K562 (cell line): ENCODE measurements around the gene ZNF516. TPM values are rescaled to one million over a fixed set of nuclear protein-coding genes. Genes with fewer than 3 reads are reported as not detected.

Experiments used
- ATAC-seq: fragments of 200-7000 bp; cut with Tn5 transposase; 3 replicates; pipeline ENCODE4 v1.9.1; 2020; ENCODE audit warnings: moderate library complexity
- BruUV-seq: library from RNA; stranded (reverse); fragments of 400-500 nt; replicated peaks from 2 replicates; lab custom pipeline; 2021; lab: Mats Ljungman, UMichigan
- CTCF ChIA-PET: fragments of 300-600 bp; formaldehyde crosslinking; extraction: SDS; loops from one replicate; lab custom pipeline; 2021; ENCODE audit warnings: low intra/inter-chr PET ratio; lab: Yijun Ruan, JAX
- POLR2A ChIA-PET: fragments of 300-600, 350-650 bp; sonication (Branson Sonifier 250); formaldehyde crosslinking; extraction: SDS; loops from one replicate; lab custom pipeline; 2021; ENCODE audit warnings: antibody characterized with exemption, inconsistent platforms; lab: Yijun Ruan, JAX
- DNase-seq, 4 experiments: peaks; one replicate each; pipeline versions ENCODE4 v3.0.0 to v3.0.0-alpha.2; 2011 to 2018; ENCODE audit warnings: low spot score in 3 of 4, mixed read lengths in 3 of 4; ENCODE audit errors: extremely low read depth in 1 of 4
- FAIRE-seq: peaks from 2 replicates; lab custom pipeline; 2011; peaks lifted over from hg19 to GRCh38; lab: Jason Lieb, UNC
- H2AFZ ChIP-seq: 2 replicates; pipeline ENCODE4 v1.6.0; 2011; ENCODE audit warnings: low read depth, low read length, control low read depth, inconsistent platforms
- H3K27ac ChIP-seq: fragments of 200-600 bp; 3 replicates; pipeline ENCODE4 v1.8.0; 2011; ENCODE audit warnings: low read depth, mild to moderate bottlenecking, control low read depth, inconsistent platforms, low read length, moderate library complexity, mixed read lengths; ENCODE audit errors: extremely low read depth
- H3K27me3 ChIP-seq, 2 experiments: fragments of 300-600 bp in 1 of 2; 2 replicates in 1 of 2; 3 replicates in 1 of 2; pipeline versions ENCODE4 v1.6.0 to v1.8.0; 2011; ENCODE audit warnings: inconsistent platforms in 2 of 2, low read length in 2 of 2, mild to moderate bottlenecking in 1 of 2, mixed read lengths in 1 of 2, moderate library complexity in 1 of 2; ENCODE audit not compliant: control insufficient read depth in 2 of 2, insufficient read depth in 2 of 2
- H3K36me3 ChIP-seq: fragments of 300-600 bp; 3 replicates; pipeline ENCODE4 v1.8.0; 2011; ENCODE audit warnings: mild to moderate bottlenecking, low read length, inconsistent platforms; ENCODE audit not compliant: control insufficient read depth, insufficient read depth
- H3K4me1 ChIP-seq, 2 experiments: fragments of 200-600 bp in 1 of 2; replicated peaks in 1 of 2; 2 replicates in 1 of 2; 3 replicates in 1 of 2; pipeline versions ENCODE4 v1.5.1 to v1.8.0; 2011; ENCODE audit warnings: inconsistent platforms in 2 of 2, low read length in 2 of 2, mild to moderate bottlenecking in 1 of 2, mixed read lengths in 1 of 2, moderate library complexity in 1 of 2; ENCODE audit not compliant: control insufficient read depth in 2 of 2, insufficient read depth in 2 of 2
- H3K4me2 ChIP-seq: 2 replicates; pipeline ENCODE4 v1.6.1; 2011; ENCODE audit warnings: low read length, control low read depth, inconsistent platforms, mixed read lengths; ENCODE audit not compliant: insufficient read depth
- H3K4me3 ChIP-seq: fragments of 200-600 bp; sonication (generic), shearing (Covaris generic); 2 replicates; pipeline ENCODE4 v1.5.1; 2016; ENCODE audit warnings: control low read depth, inconsistent platforms
- H3K79me2 ChIP-seq: fragments of 200-600 bp; 3 replicates; pipeline ENCODE4 v1.8.0; 2011; ENCODE audit warnings: low read length, inconsistent platforms; ENCODE audit not compliant: control insufficient read depth, insufficient read depth
- H3K9ac ChIP-seq, 2 experiments: 2 replicates each; pipeline versions ENCODE4 v1.6.0 to v1.6.1; 2011; ENCODE audit warnings: low read depth in 2 of 2, low read length in 2 of 2, control low read depth in 1 of 2, inconsistent platforms in 1 of 2, mild to moderate bottlenecking in 1 of 2, mixed read lengths in 1 of 2; ENCODE audit not compliant: insufficient read depth in 1 of 2
- H3K9me1 ChIP-seq: one replicate; pipeline ENCODE4 v1.6.0; 2011; ENCODE audit warnings: inconsistent platforms, mild to moderate bottlenecking, low read length, moderate library complexity; ENCODE audit not compliant: control insufficient read depth, insufficient read depth
- H3K9me3 ChIP-seq: replicated peaks from 2 replicates; pipeline ENCODE4 v1.5.1; 2011; ENCODE audit warnings: low read depth, low read length, inconsistent platforms; ENCODE audit not compliant: control insufficient read depth, insufficient read depth
- H4K20me1 ChIP-seq: replicated peaks from 2 replicates; pipeline ENCODE4 v1.6.1; 2011; ENCODE audit warnings: low read length, inconsistent platforms, mixed read lengths; ENCODE audit not compliant: control insufficient read depth, insufficient read depth
- MAFK ChIP-seq: IDR thresholded peaks from 2 replicates; pipeline ENCODE4 v1.6.1; 2011; ENCODE audit warnings: low read length, improper control_type of control experiment
- PRPF4 ChIP-seq: fragments of 200-400 bp; formaldehyde crosslinking; IDR thresholded peaks from one replicate; pipeline ENCODE4 v1.6.1; 2017; ENCODE audit warnings: low read length, low read depth, mild to moderate bottlenecking; ENCODE audit not compliant: insufficient read depth, poor library complexity, severe bottlenecking
- SRF ChIP-seq, 2 experiments: fragments of 250-450, 450-650 bp in 1 of 2; sonication (Bioruptor Pico) in 1 of 2; sonication (generic) in 1 of 2; formaldehyde crosslinking; IDR thresholded peaks; 2 replicates each; pipeline versions ENCODE4 v1.5.0 to v1.5.1; 2020 to 2022; ENCODE audit warnings: mild to moderate bottlenecking in 1 of 2, missing genetic modification reagents in 1 of 2
- ZNF347 ChIP-seq: fragments of 450-650 bp; formaldehyde crosslinking; IDR thresholded peaks from 2 replicates; pipeline ENCODE4 v1.4.0; 2020; ENCODE audit warnings: low read depth, mild to moderate bottlenecking, moderate library complexity
- ZNF445 ChIP-seq: fragments of 250-450 bp; sonication (Bioruptor Pico); IDR thresholded peaks from 2 replicates; pipeline ENCODE4 v1.4.0; 2020; ENCODE audit warnings: low read depth, mild to moderate bottlenecking, moderate library complexity
- ZNF76 ChIP-seq: fragments of 250-450 bp; sonication (Bioruptor Pico); IDR thresholded peaks from 2 replicates; pipeline ENCODE4 v1.4.0; 2020; ENCODE audit warnings: mild to moderate bottlenecking, moderate library complexity, borderline replicate concordance
- WGBS: fragments of 100-300 bp; shearing (Covaris generic); methylation state at CpG from one replicate; pipeline ENCODE4 v1.1.6; 2016; ENCODE audit warnings: low coverage, mixed read lengths; ENCODE audit not compliant: insufficient coverage; ENCODE audit errors: missing lambda C conversion rate; 5-methylcytosine and 5-hydroxymethylcytosine counted together
- in situ Hi-C: fragments of 300-500 bp; cut with MboI; formaldehyde crosslinking; loops from 4 replicates; pipeline ENCODE4 v1.15.0; 2018; ENCODE audit warnings: inconsistent platforms, mixed read lengths
- intact Hi-C: fragments of 100-400 bp; cut with micrococcal nuclease; formaldehyde crosslinking; loops from 2 replicates; pipeline ENCODE4 v1.14.2; 2022
- polyA plus RNA-seq, 8 experiments: library from polyadenylated mRNA; depleted of rRNA in 4 of 8; stranded (reverse) in 5 of 8; unstranded in 3 of 8; fragments of >200 nt; fragmentation: Nextera tagmentation in 2 of 8; fragmentation: Illumina TruSeq in 1 of 8; extraction: Ambion mirVana in 2 of 8; extraction: Trizol in 1 of 8; gene quantifications; 2 replicates each; pipeline versions ENCODE4 v1.2.1 to v1.2.3, GENCODE V29; 2011 to 2014; ENCODE audit warnings: inconsistent platforms in 1 of 8, missing spikeins in 1 of 8
- total RNA-seq, 7 experiments: library from RNA; depleted of rRNA in 6 of 7; stranded (reverse); fragments of >200 nt in 6 of 7; fragmentation: Illumina TruSeq in 2 of 7; extraction: Trizol in 2 of 7; gene quantifications; 2 replicates each; pipeline versions ENCODE4 v1.2.1 to v1.2.3, GENCODE V29; 2011 to 2021; ENCODE audit warnings: low replicate concordance in 1 of 7
- TF ChIP-seq, protein P1 (sequence below): fragments of 250-450 bp; sonication (Bioruptor Pico); IDR thresholded peaks from 2 replicates; pipeline ENCODE4 v1.8.0; 2021; ENCODE audit warnings: moderate library complexity, mild to moderate bottlenecking, inconsistent platforms
- TF ChIP-seq, protein P2 (sequence below): fragments of 250-450 bp; sonication (Bioruptor Pico); IDR thresholded peaks from 2 replicates; pipeline ENCODE4 v1.5.0; 2020; ENCODE audit warnings: mild to moderate bottlenecking, borderline replicate concordance

Gene ZNF516
- total and polyA plus RNA-seq, 9 of the 15 experiments (the other 6 are each of a cell fraction or from before 2014, with no cell fraction given): 0.04 to 0.20 (median 0.08) TPM; not detected in 3

DNA sequence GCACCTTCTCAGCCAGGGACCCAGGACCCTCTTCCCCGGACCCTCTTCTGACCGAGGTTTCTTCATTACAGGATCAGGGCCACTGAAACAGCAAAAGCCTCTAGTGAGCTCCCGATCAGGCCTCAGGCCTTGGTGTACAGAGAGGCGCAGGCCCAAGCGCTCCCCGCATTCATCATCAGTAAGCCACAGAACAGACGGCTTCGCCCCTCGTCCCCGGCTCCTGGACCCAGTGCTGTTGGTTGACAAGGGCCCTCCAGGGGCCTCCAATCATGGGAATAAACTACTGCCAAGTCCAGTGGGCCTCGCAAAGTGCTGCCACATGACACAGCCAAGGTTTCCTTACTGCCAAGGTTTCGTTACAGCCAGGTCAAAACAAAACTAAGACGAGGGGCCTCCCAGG lies 111.4 kb downstream of the ZNF516 start:
- ChIA-PET POLR2A (no interaction called here), CTCF (no interaction called here)
- ATAC-seq: no peak
- Histone ChIP-seq H3K27ac (no peak overlapping the region), H3K4me1 (no peaks in the 10 kb centered on the region), H3K9me1 (no peaks in the 10 kb centered on the region), H3K4me3 (no peak overlapping the region), H3K27me3 (peaks cover 0 to 26% of the 10 kb centered on the region in 2 experiments; a peak in 3 of 5 replicates), H3K9ac (no peak overlapping the region), H3K4me2 (no peak overlapping the region), H4K20me1 (no peaks in the 10 kb centered on the region), H3K79me2 (no peaks in the 10 kb centered on the region), H3K36me3 (no peaks in the 10 kb centered on the region), H3K9me3 (no peaks in the 10 kb centered on the region), H2AFZ (no peak overlapping the region)
- 0% methylated on average over 7 of the region's 13 CpGs for WGBS
- no peak for DNase-seq
- no peak for FAIRE-seq
- intact Hi-C loops (no loop called here), in situ Hi-C loops (no loop called here)
- no peak for TF ChIP-seq PRPF4
- TF ChIP-seq, protein P1, sequence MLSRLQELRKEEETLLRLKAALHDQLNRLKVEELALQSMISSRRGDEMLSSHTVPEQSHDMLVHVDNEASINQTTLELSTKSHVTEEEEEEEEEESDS (CRISPR knock-in tag): no peak
- TF ChIP-seq, all 486 proteins: peak for 0
- no TSS peak for BruUV-seq

DNA sequence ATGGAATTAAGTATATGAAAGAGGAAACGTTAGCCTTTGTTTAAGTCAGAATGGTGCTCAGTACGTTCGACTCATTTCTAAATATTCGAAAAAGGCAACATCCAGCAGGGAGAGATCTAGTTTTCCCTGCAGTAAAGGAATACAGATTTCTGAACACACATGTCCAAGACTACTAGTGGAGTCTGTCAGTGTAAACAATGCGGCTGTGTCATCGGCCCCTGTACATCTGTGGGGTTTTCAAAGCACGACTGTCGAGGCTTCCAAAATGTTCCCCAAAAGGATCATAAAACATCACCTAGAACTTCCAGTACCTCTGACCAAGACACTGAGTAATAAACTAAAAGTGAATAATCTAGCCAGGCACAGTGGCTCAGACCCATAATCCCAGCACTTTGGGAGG lies 112.8 kb downstream of the ZNF516 start:
- no peaks in the 10 kb centered on the region for H3K79me2 ChIP-seq
- no peak for ATAC-seq
- ChIA-PET POLR2A (no interaction called here), CTCF (no interaction called here)
- no peaks in the 10 kb centered on the region for H3K4me1 ChIP-seq
- H3K4me3 ChIP-seq: no peak overlapping the region
- intact Hi-C loops (no loop called here), in situ Hi-C loops (no loop called here)
- no peaks in the 10 kb centered on the region for H3K9me3 ChIP-seq
- no peak overlapping the region for H3K4me2 ChIP-seq
- H2AFZ ChIP-seq: no peak overlapping the region
- H3K36me3 ChIP-seq: no peaks in the 10 kb centered on the region
- no peaks in the 10 kb centered on the region for H4K20me1 ChIP-seq
- TF ChIP-seq ZNF76 (CRISPR knock-in tag) (no peak), ZNF347 (CRISPR knock-in tag) (no peak), SRF (CRISPR knock-in tag; IDR thresholded peaks at IDR 0.05) (no peak), MAFK (no peak), ZNF445 (CRISPR knock-in tag) (no peak)
- TF ChIP-seq, protein P2, sequence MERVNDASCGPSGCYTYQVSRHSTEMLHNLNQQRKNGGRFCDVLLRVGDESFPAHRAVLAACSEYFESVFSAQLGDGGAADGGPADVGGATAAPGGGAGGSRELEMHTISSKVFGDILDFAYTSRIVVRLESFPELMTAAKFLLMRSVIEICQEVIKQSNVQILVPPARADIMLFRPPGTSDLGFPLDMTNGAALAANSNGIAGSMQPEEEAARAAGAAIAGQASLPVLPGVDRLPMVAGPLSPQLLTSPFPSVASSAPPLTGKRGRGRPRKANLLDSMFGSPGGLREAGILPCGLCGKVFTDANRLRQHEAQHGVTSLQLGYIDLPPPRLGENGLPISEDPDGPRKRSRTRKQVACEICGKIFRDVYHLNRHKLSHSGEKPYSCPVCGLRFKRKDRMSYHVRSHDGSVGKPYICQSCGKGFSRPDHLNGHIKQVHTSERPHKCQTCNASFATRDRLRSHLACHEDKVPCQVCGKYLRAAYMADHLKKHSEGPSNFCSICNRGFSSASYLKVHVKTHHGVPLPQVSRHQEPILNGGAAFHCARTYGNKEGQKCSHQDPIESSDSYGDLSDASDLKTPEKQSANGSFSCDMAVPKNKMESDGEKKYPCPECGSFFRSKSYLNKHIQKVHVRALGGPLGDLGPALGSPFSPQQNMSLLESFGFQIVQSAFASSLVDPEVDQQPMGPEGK (CRISPR knock-in tag): no peak
- H3K27ac ChIP-seq: no peak overlapping the region
- H3K27me3 ChIP-seq: peaks cover 0 to 18% of the 10 kb centered on the region in 2 experiments; a peak in 3 of 5 replicates
- FAIRE-seq: no peak
- no TSS peak for BruUV-seq
- WGBS: 0% methylated on average over 8 of the region's 8 CpGs
- no peak overlapping the region for H3K9ac ChIP-seq
- no peaks in the 10 kb centered on the region for H3K9me1 ChIP-seq
- no peak for DNase-seq
